ENCODE measurements around the gene FBXW11.
A peak's percentile ranks its signal among the peaks of the same experiment; 100 is the strongest.
"Not testable (repeated sequence)": the region's sequence is repeated elsewhere in the genome, so short reads cannot be mapped to it uniquely, and the experiment has no call there.

FBXW11 gene
- 44.3 to 54.0 reads per million in 2 donors for total RNA-seq

DNA sequence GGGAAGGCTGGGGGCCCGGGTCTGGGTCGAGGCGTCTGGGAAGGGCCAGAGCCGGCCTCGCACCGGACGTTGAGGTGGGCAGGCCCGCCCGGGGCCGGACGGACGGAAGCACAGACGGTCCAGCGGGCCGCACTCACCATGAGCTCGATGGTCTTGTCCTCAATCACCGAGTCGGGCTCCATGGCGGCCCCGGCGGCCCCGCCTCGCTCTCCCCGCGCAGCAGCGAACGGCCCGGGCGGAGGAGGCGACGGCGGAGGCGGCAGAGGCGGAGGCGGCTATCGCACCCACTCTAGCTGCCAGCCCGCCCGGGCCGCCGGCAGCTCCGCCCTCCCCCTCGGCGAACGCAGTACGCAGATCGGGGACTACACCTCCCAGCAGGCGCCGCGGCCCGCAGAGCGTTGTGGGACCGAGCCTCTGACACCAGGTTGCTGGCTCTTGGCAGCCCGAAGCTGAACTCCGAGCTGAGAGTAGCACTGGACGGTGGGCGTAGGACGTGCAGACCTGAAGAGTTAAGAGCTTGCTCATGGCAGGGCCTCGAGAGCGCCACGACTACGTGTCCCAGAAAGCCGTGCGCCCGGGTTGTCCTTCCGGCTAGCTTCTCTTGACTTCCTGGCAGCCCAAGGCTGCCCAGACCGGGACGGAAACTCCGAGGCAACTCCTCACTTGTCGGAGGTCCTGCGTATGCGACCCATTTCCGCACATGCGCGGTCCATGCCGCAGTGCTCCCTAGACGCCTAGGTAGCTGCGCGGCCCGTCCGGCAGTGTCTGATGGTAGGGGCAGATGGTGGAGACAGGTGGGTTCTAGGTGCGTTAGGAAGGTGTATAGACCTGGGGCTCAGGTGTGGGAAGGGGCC is at the start of gene FBXW11:
Gene FBXW11 (minus strand): TSS at position 318 of the 854 bp plus-strand sequence. CDS start 136 bp downstream, at position 182.
- DNase-seq: peak; percentile 90 to 98 (median 91)

DNA sequence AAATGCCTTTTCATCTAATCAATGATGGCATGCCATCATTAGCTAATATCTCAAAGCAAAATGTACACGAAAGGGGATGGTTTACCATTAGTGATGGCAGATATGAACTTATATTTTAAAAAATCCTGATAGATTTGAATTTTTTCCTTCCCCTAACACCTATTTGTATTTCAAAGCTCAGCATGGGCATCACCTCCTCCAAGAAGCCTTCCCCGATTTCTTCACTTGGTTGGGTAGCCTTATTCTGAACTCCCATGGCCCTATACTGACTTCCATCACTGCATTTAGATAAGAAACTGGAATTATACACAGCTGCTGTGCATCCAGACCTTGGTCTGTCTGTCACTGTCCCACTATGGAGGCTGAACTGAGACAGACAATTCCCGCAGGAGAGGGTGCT is 49.6 kb upstream of the FBXW11 start:
- no peak for DNase-seq

DNA sequence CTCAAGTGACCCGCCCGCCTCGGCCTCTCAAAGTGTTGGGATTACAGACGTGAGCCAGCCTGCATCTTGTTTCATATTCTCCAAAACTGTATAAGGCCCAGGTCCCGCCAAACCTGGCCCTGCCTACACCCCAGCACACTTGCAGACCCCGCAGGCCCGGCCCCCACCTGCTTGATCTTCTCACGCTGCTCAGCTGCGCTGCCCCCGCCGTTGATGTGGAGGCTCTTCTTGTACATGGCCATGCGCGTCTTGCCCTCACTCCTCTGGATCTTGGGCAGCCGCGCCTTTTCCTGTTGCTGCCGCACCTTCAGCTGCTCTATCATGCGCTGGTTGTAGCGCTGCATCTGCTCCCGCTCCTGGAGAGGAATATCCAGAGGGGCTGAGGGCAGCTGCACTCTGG is 49.0 kb upstream of the FBXW11 start:
- DNase-seq: no peak

DNA sequence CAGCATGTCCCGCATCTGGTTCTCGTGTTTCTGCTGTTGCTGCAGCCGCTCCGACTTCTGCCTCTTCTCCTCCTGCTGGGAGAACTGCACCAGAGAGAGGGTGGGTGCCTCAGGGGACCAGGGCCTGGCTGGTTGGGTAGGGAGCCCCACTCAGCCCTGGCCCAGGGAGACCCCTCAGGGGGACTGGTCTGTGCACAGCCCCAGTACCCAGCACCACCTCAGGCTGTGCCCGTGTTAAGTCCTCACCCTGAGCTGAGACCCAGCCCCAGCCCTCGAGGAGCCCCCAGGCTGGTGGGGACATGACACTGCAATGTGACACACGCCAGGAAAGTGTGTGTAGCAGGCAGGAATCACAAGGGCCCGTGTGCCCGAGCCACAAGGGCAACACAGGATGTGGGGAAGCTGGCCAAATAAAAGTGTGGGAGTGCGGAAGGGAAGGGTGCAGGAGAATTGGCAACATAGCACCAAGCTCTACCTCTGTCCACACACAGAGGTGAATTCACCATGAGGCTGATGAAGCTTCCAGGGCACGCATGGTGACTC is 48.2 kb upstream of the FBXW11 start:
- no peak for DNase-seq

DNA sequence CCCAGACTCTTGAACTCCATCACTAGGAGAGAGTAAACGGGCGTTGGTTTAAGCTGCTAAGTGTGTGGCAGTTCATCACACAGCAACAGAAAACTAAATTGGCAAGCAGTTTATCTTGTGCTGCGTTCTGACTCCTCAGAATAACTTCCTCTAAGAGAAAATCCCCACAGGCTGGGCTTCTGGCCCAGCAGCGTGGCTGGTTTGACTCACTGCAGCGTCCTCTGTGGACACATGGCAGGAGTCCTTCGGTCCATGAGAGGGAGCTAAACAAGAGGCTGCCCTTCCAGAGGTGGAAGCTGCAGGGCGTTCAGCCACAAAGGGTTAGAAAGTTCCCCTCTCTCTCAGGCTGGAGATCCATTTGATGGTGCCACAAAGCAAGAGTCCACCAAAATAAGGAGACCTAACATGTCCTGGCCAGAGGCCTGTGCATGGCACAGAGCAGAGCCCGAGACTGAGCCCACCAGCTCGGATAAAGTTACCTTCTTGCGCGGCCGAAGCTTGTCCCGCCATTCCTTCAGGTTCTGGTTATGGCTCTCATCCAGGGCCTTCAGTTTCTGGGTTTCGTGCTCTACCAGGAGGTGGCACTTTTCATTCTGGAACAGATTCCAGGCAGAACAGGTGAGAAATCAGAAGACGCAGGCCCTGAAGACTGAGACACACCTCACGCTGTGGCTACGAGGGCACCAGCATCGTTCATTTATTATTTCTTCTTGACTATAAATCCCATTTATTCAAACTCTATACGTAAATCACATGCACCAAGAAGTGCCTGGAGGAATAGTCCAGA is 46.2 kb upstream of the FBXW11 start:
- no peak for DNase-seq

DNA sequence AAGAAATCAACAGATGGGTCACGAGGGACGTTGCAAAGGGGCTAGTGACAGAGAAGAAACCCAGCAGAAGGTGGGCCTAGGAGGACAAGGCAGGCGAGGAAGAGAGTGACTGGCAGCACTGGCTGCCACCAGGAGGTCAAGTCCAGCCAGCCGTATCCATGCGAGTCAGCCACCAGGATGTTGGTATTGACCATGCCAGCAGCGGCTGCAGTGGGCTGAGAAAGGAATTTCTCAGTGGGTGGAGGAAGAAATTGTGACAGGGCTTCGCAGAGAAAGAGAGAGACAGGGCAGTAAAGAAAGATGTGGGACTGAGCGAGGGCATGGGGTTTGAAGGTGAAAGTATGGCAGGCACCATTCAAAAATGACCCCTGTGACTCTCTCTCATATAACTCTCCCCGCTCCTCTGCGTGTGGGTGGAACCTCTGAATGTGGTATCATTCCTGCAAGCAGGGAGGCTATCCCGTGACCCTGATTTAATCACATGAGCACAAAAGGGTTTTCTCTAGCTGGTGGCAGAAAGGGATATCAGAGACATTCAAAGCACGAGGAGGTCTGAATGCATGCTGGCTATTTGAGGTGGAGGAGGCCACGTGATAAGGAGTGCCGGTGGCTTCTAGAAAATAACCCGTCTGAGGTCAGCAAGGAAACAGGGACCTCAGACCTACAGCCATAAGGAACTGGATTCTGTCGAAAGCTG is 45.4 kb upstream of the FBXW11 start:
- no peak for DNase-seq

DNA sequence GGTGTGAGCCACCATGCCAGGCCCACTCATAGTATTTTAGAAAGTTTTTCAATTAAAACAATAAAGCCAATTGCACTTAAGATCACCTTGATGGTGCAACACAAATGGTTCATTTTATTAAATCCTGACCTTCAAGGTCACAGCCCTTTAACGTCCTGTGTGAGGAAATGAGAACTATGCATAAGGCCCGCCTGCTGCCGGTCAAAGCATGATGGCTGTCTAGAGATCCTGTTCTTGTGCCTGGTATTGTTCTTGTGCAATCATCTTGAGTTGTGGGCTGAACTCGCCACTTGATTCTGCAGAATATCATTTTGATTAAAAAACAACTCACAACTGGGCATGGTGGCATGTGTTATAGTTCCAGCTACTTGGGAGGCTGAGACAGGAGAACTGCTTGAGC is 43.6 kb upstream of the FBXW11 start:
- DNase-seq: no peak

DNA sequence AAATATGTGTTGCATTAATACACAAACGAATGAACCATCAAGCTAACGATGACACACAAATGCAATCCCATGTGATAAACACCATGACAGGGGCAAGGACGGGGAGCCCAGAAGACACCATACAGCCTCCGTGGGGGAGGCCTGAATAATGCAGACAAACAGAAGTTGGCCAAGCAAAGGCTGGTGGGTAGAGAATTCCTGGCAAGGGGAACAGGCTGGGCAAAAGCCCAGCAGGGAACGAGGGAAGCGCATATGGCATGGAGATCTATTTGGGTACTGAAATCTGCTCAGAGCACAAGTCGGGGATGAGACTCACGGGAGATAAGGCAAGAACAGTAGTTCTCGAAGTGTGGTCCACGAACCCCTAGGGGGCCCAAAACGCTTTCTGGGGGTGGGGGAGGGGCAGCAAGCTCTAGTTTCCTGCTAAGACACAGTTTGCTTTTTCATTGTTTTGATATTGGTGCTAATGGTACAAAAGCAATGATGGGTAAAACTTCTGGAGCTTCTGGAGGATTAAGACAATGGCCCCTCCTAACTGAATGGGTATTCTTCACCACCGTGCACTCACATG is 42.9 kb upstream of the FBXW11 start:
- no peak for DNase-seq

DNA sequence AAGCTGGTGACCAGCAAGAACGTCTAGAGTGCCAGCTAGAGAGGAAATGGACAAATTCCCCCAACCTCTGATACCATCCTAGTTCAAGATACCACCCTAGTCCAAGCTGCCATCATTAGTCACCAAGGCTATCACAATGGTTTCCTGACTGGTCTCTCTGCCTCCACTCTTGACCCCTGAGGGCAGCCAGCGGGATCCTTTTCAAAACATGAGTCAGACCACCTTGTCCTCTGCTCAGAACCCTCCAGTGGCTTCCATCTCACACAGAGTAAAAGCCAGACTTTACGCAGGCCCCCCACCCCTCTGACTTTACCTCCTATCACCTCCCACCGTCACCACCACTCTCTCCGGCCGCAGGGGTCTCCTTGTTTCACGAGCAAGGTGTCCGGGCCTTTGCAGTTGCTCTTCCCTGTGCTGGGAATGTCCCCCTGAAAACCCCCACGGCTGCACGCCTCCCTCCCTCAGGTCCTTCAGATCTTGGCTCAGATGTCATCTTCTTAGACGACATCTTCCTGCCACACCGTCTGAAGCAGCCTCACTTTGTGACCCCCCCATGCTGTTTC is 42.2 kb upstream of the FBXW11 start:
- DNase-seq: no peak

DNA sequence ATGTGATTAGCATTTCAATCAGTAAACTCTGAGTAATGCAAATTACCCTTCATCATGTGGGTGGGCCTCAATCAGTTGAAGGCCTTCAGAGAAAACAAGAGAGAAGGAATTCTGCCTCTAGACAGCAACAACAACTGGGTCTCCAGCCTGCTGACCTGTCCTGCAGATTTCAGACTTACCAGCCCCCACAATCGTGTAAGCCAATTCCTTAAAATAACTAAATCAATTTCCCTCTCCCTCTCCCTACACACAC is 41.7 kb upstream of the FBXW11 start:
- DNase-seq: no peak

DNA sequence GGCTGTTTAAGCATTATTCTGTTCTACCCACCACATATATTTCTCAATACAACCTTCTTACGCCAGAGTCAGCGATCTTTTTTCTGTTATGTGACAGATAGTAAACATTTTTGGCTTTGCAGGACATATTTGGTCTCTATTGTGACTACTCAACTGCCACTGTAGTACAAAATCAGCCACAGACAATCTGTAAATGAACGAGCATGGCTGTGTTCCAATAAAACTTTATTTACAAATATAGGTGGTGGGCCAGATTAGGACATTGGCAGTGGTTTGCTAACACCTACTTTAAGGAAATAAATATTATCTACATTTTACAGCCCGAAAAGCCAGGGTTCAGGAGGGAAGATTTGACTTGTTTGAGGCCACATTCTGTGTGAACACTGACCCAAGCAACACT is 40.2 kb upstream of the FBXW11 start:
- DNase-seq: no peak

DNA sequence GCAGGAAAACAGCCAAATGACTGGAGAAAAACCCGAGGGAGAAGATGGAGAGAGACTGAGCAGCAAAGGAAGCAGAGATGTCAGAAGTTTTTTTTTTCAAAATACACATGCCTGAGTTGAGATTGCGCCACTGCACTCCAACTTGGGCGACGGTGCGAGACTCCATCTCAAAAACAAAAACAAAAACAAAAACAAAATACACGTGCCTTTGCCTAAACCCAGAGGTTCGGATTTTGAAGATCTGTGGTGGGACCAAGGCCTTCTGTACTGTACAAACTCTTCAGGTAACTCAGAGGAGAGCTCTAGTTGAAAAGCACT is 38.8 kb upstream of the FBXW11 start:
- DNase-seq: no peak

DNA sequence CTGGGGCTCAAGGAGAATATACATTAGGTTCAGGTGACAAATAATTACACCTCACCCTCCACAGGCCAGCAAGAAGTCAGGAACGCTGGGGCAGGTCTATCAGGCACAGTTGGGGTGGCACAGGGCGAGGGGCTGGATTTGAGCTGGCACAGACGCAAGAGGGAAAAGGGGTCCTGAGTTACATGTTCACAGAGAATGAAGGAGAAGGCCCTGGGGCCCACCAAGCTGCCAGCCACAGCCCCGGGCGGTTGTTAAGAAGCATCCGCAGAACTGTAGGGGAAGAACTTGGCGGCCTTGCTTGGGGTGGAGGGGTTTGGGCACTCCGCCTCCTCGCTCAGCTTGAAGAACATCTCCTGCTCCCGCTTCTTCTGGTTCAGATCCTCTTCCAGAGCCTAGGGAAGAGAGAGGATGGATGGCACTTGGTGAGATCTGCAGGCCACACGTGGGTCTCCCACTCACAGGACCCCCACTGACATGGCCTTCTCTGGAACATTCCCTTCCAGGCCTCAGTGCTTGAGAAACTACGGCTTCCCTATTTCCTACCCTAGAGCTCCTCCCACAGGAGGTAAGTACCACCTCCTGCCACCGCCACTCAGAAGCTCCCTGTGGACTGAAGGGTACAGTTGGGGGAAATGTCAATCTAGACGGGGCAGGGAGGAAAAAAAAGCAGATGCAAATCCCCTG is 38.3 kb upstream of the FBXW11 start:
- DNase-seq: no peak

DNA sequence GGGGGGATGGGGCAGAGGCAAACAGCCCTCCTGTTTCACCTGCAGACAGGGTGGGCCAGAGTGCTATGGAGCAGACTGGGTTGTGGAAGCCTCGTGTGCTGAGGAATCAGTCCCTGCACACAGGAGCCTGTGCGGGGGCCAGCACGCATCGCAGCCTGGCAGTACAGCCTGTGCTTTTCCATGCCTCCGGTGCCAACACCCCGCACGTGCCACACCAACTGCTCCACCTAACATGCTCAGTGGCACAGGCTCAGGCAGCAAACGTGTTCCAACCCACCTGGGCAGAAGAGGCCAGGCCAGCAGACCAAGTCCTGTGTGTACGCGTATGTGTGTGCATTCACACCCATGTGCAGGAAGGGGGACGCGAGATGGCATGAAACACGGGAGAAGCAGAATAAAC is 37.4 kb upstream of the FBXW11 start:
- DNase-seq: no peak

DNA sequence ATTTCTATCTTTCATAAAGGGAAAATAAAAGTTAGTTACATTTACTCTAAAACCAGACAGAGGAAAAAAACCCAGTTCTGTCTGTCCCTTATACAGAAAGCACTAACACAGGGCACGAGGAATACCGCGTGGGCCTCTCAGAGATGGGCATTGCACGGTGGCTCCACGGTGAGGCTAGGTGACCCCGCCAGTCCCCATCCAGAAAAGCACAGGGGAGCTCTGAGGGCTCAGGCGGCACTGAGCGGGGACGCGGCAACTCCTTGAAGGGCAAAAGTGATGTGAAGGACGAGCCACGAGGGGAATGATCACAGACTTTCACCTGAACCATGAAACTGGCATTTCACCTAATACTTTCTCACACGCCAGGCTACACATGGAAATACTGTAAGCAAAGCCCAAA is 35.7 kb upstream of the FBXW11 start:
- DNase-seq: no peak

DNA sequence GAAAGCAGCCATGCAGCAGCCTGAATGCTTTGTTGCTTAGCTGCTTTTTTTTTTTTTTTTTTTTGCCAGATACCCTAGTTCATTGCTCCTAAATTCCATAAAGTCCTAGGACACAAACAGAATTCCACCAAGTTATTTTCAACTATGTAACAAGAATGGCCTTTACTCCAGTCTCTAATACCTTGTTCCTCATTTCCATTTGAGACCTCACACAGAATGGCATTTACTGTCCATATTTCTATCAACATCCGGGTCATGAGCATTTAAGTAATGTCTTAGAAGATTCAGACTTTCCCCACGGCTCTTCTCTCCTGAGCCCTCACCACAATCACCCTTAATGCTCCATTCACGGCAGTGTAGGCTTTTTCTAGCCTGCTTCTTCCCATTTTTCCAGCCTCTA is 31.7 kb upstream of the FBXW11 start:
- DNase-seq: no peak

DNA sequence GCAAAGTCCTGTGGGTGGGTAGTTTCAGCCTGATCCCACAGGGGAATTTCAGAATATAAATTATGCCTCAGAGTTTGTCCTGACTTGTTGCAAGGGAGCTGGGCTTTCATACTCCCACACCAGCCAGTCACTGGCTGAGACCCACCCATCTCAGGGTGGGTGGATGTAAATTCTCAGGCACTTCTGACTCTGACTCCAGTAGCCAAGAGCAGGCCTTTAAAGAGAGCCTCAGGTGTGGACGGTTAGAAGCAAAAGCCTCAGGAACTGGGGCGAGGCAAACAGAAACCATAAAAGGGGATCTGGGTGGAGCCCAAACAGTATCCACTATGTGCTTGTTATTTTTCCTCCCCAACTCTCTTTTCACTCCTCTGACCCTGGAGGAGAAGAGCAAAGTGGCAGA is 28.6 kb upstream of the FBXW11 start:
- DNase-seq: peak in 1 of 5 experiments; percentile 6

DNA sequence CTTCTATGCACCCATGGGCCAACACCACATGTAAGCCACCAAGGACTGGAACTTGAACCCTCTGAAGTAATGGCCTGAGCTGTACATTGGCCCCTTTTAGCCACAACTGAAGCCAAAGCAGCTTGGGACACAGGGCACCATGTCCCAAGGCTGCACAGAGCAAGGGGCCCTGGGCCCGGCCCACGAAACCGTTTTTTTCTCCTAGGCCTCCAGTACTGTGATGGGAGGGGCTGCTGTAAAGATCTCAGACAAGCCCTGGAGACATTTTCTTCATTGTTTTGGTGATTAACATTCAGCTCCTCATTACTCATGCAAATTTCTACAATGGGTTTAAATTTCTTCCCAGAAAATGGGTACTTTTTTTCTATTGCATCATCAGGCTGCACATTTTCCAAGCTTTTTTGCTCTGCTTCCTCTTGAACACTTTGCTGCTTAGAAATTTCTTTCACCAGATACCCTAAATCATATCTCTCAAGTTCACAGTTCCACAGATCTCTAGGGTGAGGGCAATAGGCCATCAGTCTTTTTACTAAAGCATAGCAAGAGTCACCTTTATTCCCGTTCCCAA is 25.5 kb upstream of the FBXW11 start:
- DNase-seq: no peak

DNA sequence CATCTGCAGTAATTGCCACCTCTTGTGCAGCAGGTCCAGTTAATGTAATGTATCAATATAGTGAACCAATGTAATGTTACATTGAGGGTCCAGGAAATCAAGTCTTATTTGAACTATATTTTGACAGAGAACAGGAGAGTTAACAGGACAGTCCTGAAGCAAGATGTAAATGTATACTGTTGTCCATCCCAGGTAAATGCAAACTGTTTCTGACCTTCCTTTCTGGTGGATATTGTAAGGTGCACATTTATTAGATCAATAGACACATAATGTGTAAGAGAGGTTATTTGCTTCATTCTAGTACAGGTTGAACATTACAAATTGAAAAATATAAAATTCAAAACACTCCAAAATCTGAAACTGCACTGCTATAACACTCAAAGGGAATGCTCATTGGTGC is 23.4 kb upstream of the FBXW11 start:
- no peak for DNase-seq

DNA sequence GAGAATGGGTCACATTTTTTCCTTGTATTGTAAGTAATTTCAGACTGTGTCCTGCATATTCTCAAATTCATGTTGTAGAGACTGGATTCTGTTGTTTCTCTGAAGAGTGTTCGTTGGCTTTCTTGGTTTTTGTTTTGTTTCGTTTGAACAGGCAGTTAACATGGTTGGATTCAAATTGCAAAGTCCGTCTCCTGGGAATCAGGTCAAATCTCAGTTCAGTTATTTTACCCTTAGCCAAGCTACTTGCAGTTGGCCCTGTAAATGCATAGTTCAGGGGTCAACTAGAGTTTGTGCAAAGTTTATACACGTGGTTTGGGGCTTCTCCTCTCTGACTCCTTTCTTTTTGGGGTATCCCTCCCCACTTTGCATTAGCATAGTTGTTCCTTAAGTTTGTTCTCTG is 21.7 kb upstream of the FBXW11 start:
- no peak for DNase-seq

DNA sequence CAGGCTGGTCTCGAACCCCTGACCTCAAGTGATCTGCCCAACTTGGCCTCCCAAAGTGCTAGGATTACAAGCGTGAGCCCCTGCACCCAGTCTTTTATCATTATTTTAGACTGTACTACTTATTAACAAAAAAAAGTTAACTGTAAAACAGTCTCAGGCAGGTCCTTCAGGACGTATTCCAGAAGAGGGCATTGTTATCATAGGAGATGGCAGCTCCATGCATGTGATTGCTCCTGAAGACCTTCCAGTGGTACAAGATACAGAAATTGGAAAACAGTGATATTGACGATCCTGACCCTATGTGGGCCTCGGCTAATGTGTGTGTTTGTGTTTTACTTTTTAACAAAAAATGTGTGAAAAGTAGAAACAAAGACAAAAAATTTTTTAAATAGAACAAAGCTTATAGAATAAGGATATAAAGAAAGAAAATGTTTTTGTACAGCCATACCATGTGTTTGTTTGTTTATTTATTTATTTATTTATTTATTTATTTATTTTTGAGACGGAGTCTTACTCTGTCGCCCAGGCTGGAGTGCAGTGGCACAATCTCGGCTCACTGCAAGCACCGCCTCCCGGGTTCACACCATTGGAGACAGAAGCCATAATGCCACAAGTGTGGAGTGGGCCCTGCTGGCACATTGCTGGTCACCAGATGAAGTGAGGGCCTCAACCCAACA is 13.8 kb upstream of the FBXW11 start:
- DNase-seq: not testable (repeated sequence)
